Measurements from ENCODE around the gene CCDC24.

The CCDC24 gene

GRCh38 chr1:43963890-43964289 lies 27.5 kb upstream of the CCDC24 start:
- DNase-seq = no peak

- DNase-seq = no peak
These were observed 26.1 kb upstream of the CCDC24 start for GRCh38 chr1:43965316-43965715.

GRCh38 chr1:43968348-43968948 lies 23.0 kb upstream of the CCDC24 start:
- DNase-seq = no peak

GRCh38 chr1:43969416-43969745 lies 22.0 kb upstream of the CCDC24 start:
- no peak for DNase-seq

- DNase-seq = peak; percentile 96
These were observed 21.5 kb upstream of the CCDC24 start, which contains the start of gene DPH2 for GRCh38 chr1:43969746-43970466. TSS of gene DPH2 (plus strand) at chr1:43970010. CDS start at chr1:43970176, 166 bp downstream.

- no peak for DNase-seq
These were observed 20.9 kb upstream of the CCDC24 start for GRCh38 chr1:43970502-43970901.

GRCh38 chr1:43970911-43971310 lies 20.5 kb upstream of the CCDC24 start:
- DNase-seq = no peak

- no peak for DNase-seq
These were observed 19.9 kb upstream of the CCDC24 start for GRCh38 chr1:43971336-43971980.

GRCh38 chr1:43973981-43974442 lies 17.4 kb upstream of the CCDC24 start:
- DNase-seq = no peak

GRCh38 chr1:43974443-43975248 lies 16.8 kb upstream of the CCDC24 start, which contains the start of gene ATP6V0B:
TSS of gene ATP6V0B (plus strand) at chr1:43974960. CDS start at chr1:43975041, 81 bp downstream.
- peak; percentile 90 for DNase-seq

GRCh38 chr1:43975249-43975961 lies 16.0 kb upstream of the CCDC24 start:
- DNase-seq = peak; percentile 59

- DNase-seq = no peak
These were observed 15.4 kb upstream of the CCDC24 start for GRCh38 chr1:43976045-43976444.

- no peak for DNase-seq
These were observed 14.5 kb upstream of the CCDC24 start for GRCh38 chr1:43976890-43977289.

GRCh38 chr1:43977376-43978263 lies 13.8 kb upstream of the CCDC24 start:
- no peak for DNase-seq

- DNase-seq = no peak
These were observed 13.2 kb upstream of the CCDC24 start for GRCh38 chr1:43978264-43978550.

GRCh38 chr1:43978551-43979260 lies 12.7 kb upstream of the CCDC24 start, which contains the start of gene B4GALT2:
TSS of gene B4GALT2 (plus strand) at chr1:43979210. CDS start at chr1:43981161, 1,951 bp downstream.
- peak; percentile 22 for DNase-seq

GRCh38 chr1:43979261-43979527 lies 12.2 kb upstream of the CCDC24 start:
- no peak for DNase-seq

- DNase-seq = no peak
These were observed 11.7 kb upstream of the CCDC24 start for GRCh38 chr1:43979528-43980254.

GRCh38 chr1:43980255-43981134 lies 10.9 kb upstream of the CCDC24 start:
- DNase-seq = no peak
